Tibial nerve (tissue), 4 donors: Measurements from ENCODE around the gene OSCP1. TPM values are rescaled to one million over a fixed set of nuclear protein-coding genes. Genes with fewer than 3 reads are reported as not detected.

Experiments
- DNase-seq, 2 donors: peaks; one replicate each; pipeline ENCODE4 v3.0.0-alpha.2; 2019; ENCODE audit warnings: low spot score in 2 of 2
- H3K27ac ChIP-seq, 4 donors: fragments of 200-600 bp; sonication (generic) in 3 of 4; one replicate each; pipeline ENCODE4 v1.5.1; 2017 to 2019; ENCODE audit warnings: mild to moderate bottlenecking in 1 of 4
- H3K27me3 ChIP-seq, 2 donors: fragments of 200-600 bp; sonication (generic) in 1 of 2; one replicate each; pipeline versions ENCODE4 v1.5.1 to v1.6.0; 2017 to 2019
- H3K36me3 ChIP-seq, 3 donors: fragments of 200-600 bp; sonication (generic); one replicate each; pipeline ENCODE4 v1.5.1; 2018 to 2019
- H3K4me1 ChIP-seq, 4 donors: fragments of 200-600 bp; sonication (generic) in 3 of 4; one replicate each; pipeline ENCODE4 v1.5.1; 2017 to 2019
- H3K4me3 ChIP-seq, 4 donors: fragments of 200-600 bp; sonication (generic) in 3 of 4; one replicate each; pipeline ENCODE4 v1.5.1; 2017 to 2019; ENCODE audit warnings: mild to moderate bottlenecking in 1 of 4, moderate library complexity in 1 of 4
- H3K9me3 ChIP-seq, 4 donors: fragments of 200-600 bp; sonication (generic) in 3 of 4; one replicate each; pipeline ENCODE4 v1.5.1; 2017 to 2019
- CTCF ChIP-seq, 5 experiments: fragments of 200-600 bp in 3 of 5; fragments of 450-650 bp in 2 of 5; sonication (generic) in 3 of 5; IDR thresholded peaks; one replicate each; pipeline ENCODE4 v1.5.1; 2016 to 2019; ENCODE audit warnings: antibody characterized with exemption in 5 of 5, mild to moderate bottlenecking in 3 of 5, moderate library complexity in 2 of 5
- EP300 ChIP-seq, 2 donors: sonication (generic); formaldehyde crosslinking; IDR thresholded peaks; one replicate each; pipeline ENCODE4 v1.6.1; 2017; ENCODE audit warnings: antibody characterized with exemption in 2 of 2, mild to moderate bottlenecking in 1 of 2
- POLR2A ChIP-seq, 2 donors: fragments of 450-650 bp; IDR thresholded peaks; one replicate each; pipeline ENCODE4 v1.6.1; 2017; ENCODE audit warnings: antibody characterized with exemption in 2 of 2, mild to moderate bottlenecking in 2 of 2, moderate library complexity in 2 of 2
- WGBS, 2 donors: methylation state at CpG; one replicate each; pipeline ENCODE4 v1.1.5; 2018; 5-methylcytosine and 5-hydroxymethylcytosine counted together
- total RNA-seq, 4 donors: library from RNA; depleted of rRNA; stranded (reverse); fragments of >200 nt; gene quantifications; one replicate each; pipeline ENCODE4 v1.1.0, GENCODE V29; 2016

The OSCP1 gene
- total RNA-seq, 4 donors from 2014 or later = 7.2 to 32.4 (median 17.6) TPM

- TF ChIP-seq EP300 (IDR thresholded peaks at IDR 0.05) = no peak
- TF ChIP-seq POLR2A (IDR thresholded peaks at IDR 0.05) = no peak
- no peak for TF ChIP-seq CTCF (IDR thresholded peaks at IDR 0.05)
- H3K36me3 ChIP-seq = peaks cover 0 to 9% (median 2%) of the 10 kb centered on the region in 3 donors
- H3K4me3 ChIP-seq = no peak overlapping the region
- peak overlapping the region in 3 of 4 donors; percentile 84 to 96 (median 95) for H3K27ac ChIP-seq
- no peaks in the 10 kb centered on the region for H3K9me3 ChIP-seq
- DNase-seq = no peak
- H3K27me3 ChIP-seq = no peaks in the 10 kb centered on the region
- peaks cover 0 to 32% (median 14%) of the 10 kb centered on the region in 4 donors for H3K4me1 ChIP-seq
- WGBS, 2 donors = 91 to 93% methylated on average over 7 of the region's 7 CpGs
Observed at GRCh38 chr1:36398370-36398977, 51.8 kb downstream of the OSCP1 start.

DNA sequence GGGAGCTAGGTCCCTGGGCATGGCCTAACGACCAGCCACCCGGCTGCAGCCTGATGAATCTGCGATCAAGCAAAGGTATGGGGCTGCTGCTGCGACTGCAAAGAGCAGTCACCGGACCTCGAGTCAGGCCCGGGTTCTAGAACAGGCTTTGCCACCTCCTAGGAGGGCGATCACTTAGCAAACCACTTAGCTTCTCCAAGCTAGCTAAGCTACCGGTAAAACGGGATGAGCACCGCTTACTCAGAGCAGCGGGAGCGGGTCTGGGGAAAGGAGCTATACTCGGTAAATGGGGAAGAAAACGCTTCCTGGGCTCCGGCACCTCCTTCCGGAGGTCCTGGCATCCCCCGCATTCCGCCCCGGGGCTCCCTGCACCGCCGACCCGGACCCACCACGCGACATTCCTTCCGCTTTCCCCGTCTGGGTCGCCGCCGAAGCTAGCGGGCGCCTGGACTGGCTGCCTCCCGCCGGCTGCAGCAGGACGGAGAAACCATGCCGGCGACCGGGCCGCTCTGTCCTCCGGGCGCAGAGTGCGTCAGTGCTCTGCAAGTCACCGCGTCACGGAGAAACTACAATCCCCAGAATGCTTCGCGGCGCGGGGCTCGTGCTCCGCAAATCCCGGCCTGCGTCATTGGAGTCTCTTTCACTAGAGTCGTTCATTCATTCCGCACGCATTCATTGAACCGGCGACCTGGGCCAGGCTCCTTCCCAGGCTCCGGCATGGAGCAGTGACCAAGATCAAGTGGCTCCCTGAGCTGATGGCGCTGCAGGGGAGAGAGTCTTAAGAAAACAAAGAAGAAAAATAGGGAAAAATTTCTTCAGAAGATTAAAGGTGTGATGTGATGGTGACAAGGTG is 52.6 kb downstream of the OSCP1 start, which contains the start of gene LSM10:
LSM10 (minus strand) TSS at position 531 of the 853 bp plus-strand sequence. CDS start 3,779 bp downstream, outside the sequence.
- 0 to 1% methylated on average over 56 to 57 of the region's 60 CpGs for WGBS, 2 donors
- DNase-seq = peak; percentile 86 to 90
- Histone ChIP-seq H3K36me3 (peaks cover 0 to 17% (median 10%) of the 10 kb centered on the region in 3 donors), H3K4me1 (peaks cover 0 to 32% (median 14%) of the 10 kb centered on the region in 4 donors), H3K27me3 (no peaks in the 10 kb centered on the region), H3K27ac (peak within 1 kb of the TSS; percentile 84 to 96 (median 94)), H3K9me3 (no peaks in the 10 kb centered on the region), H3K4me3 (peak within 1 kb of the TSS; percentile 62 to 89 (median 78))
- TF ChIP-seq EP300 (IDR thresholded peaks at IDR 0.05) (peak; percentile 98), CTCF (IDR thresholded peaks at IDR 0.05) (peak in 1 of 5 experiments; percentile 11), POLR2A (IDR thresholded peaks at IDR 0.05) (peak; percentile 88 to 93)

DNA sequence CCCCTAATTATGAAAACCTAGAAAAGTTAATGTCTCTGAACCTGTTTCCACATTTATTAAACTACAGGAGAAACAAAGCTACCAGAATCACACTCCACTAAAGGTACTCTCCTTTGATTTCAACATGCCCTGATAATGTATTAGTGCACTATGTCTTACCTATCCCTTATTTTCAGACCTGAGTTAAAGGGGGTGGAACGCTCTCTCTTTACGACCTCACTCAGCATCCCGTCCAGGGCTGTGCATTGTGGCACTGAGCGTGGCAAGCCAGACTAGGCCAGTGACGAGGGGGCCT is 53.2 kb downstream of the OSCP1 start:
- DNase-seq = no peak
- Histone ChIP-seq H3K9me3 (no peaks in the 10 kb centered on the region), H3K4me1 (peaks cover 0 to 32% (median 14%) of the 10 kb centered on the region in 4 donors), H3K27me3 (no peaks in the 10 kb centered on the region), H3K27ac (peak overlapping the region; percentile 84 to 96 (median 94)), H3K4me3 (peak overlapping the region; percentile 62 to 89 (median 78)), H3K36me3 (peaks cover 0 to 23% (median 10%) of the 10 kb centered on the region in 3 donors)
- TF ChIP-seq POLR2A (IDR thresholded peaks at IDR 0.05) (no peak), EP300 (IDR thresholded peaks at IDR 0.05) (no peak), CTCF (IDR thresholded peaks at IDR 0.05) (no peak)
- WGBS, 2 donors = 3% methylated on average over 5 of the region's 5 CpGs

GRCh38 chr1:36396359-36396758 is 53.9 kb downstream of the OSCP1 start:
- DNase-seq = no peak
- Histone ChIP-seq H3K4me3 (peak overlapping the region in 1 of 4 donors; percentile 81), H3K36me3 (peaks cover 0 to 30% (median 15%) of the 10 kb centered on the region in 3 donors), H3K4me1 (peaks cover 0 to 32% (median 14%) of the 10 kb centered on the region in 4 donors), H3K9me3 (no peaks in the 10 kb centered on the region), H3K27ac (peak overlapping the region in 2 of 4 donors; percentile 92 to 95), H3K27me3 (no peaks in the 10 kb centered on the region)
- WGBS, 2 donors = 75 to 86% methylated on average over 6 of the region's 6 CpGs
- TF ChIP-seq CTCF (IDR thresholded peaks at IDR 0.05) = no peak
- TF ChIP-seq POLR2A (IDR thresholded peaks at IDR 0.05) = no peak
- no peak for TF ChIP-seq EP300 (IDR thresholded peaks at IDR 0.05)

GRCh38 chr1:36393686-36394085 is 56.6 kb downstream of the OSCP1 start:
- 91 to 93% methylated on average over 16 to 19 of the region's 19 CpGs for WGBS, 2 donors
- H3K9me3 ChIP-seq = no peaks in the 10 kb centered on the region
- peaks cover 0 to 48% (median 20%) of the 10 kb centered on the region in 3 donors for H3K36me3 ChIP-seq
- no peak overlapping the region for H3K27ac ChIP-seq
- no peak for DNase-seq
- peaks cover 0 to 39% (median 14%) of the 10 kb centered on the region in 4 donors for H3K4me1 ChIP-seq
- H3K27me3 ChIP-seq = no peaks in the 10 kb centered on the region
- TF ChIP-seq POLR2A (IDR thresholded peaks at IDR 0.05) (no peak), CTCF (IDR thresholded peaks at IDR 0.05) (no peak), EP300 (IDR thresholded peaks at IDR 0.05) (no peak)
- H3K4me3 ChIP-seq = no peak overlapping the region
